Measurements from ENCODE around the gene E4F1.
A peak's percentile ranks its signal among the peaks of the same experiment; 100 is the strongest.

Gene E4F1

GRCh38 chr16:2223221-2223941 is at the start of gene E4F1:
Gene E4F1 (plus strand): TSS chr16:2223591. CDS start chr16:2223614, 23 bp downstream.
- DNase-seq (ENCODE audit: low read depth in 2 of 2), result peak; percentile 99 to 100

GRCh38 chr16:2173916-2174315 is 49.5 kb upstream of the E4F1 start:
- DNase-seq (ENCODE audit: low read depth in 2 of 2), result no peak

GRCh38 chr16:2174396-2175131 is 48.8 kb upstream of the E4F1 start:
- no peak for DNase-seq (ENCODE audit: low read depth in 2 of 2)

GRCh38 chr16:2175454-2175853 is 47.9 kb upstream of the E4F1 start:
- DNase-seq (ENCODE audit: low read depth in 2 of 2), result no peak

GRCh38 chr16:2176047-2176446 is 47.3 kb upstream of the E4F1 start:
- DNase-seq (ENCODE audit: low read depth in 2 of 2), result no peak

GRCh38 chr16:2177101-2177500 is 46.3 kb upstream of the E4F1 start:
- no peak for DNase-seq (ENCODE audit: low read depth in 2 of 2)

- DNase-seq (ENCODE audit: low read depth in 2 of 2), result no peak
These were observed 45.8 kb upstream of the E4F1 start for GRCh38 chr16:2177561-2177960.

GRCh38 chr16:2178321-2179106 is 44.9 kb upstream of the E4F1 start:
- peak in 1 of 2 donors; percentile 44 for DNase-seq (ENCODE audit: low read depth in 2 of 2)

- no peak for DNase-seq (ENCODE audit: low read depth in 2 of 2)
These were observed 44.3 kb upstream of the E4F1 start for GRCh38 chr16:2179107-2179501.

- no peak for DNase-seq (ENCODE audit: low read depth in 2 of 2)
These were observed 43.8 kb upstream of the E4F1 start for GRCh38 chr16:2179576-2179975.

GRCh38 chr16:2180461-2180860 is 42.9 kb upstream of the E4F1 start:
- DNase-seq (ENCODE audit: low read depth in 2 of 2), result no peak

GRCh38 chr16:2180962-2181923 is 42.1 kb upstream of the E4F1 start:
- no peak for DNase-seq (ENCODE audit: low read depth in 2 of 2)

- no peak for DNase-seq (ENCODE audit: low read depth in 2 of 2)
These were observed 41.4 kb upstream of the E4F1 start for GRCh38 chr16:2181952-2182351.

- no peak for DNase-seq (ENCODE audit: low read depth in 2 of 2)
These were observed 39.7 kb upstream of the E4F1 start for GRCh38 chr16:2183671-2184070.

GRCh38 chr16:2184346-2184745 is 39.0 kb upstream of the E4F1 start:
- DNase-seq (ENCODE audit: low read depth in 2 of 2), result no peak

- DNase-seq (ENCODE audit: low read depth in 2 of 2), result no peak
These were observed 38.4 kb upstream of the E4F1 start for GRCh38 chr16:2184962-2185361.

- DNase-seq (ENCODE audit: low read depth in 2 of 2), result no peak
These were observed 37.3 kb upstream of the E4F1 start for GRCh38 chr16:2186064-2186463.

GRCh38 chr16:2186505-2186904 is 36.9 kb upstream of the E4F1 start:
- DNase-seq (ENCODE audit: low read depth in 2 of 2), result no peak

- no peak for DNase-seq (ENCODE audit: low read depth in 2 of 2)
These were observed 36.2 kb upstream of the E4F1 start for GRCh38 chr16:2187212-2187611.

GRCh38 chr16:2188395-2188794 is 35.0 kb upstream of the E4F1 start:
- DNase-seq (ENCODE audit: low read depth in 2 of 2), result no peak

GRCh38 chr16:2189252-2189893 is 34.0 kb upstream of the E4F1 start:
- DNase-seq (ENCODE audit: low read depth in 2 of 2), result no peak
